Subcutaneous adipose tissue (tissue), 4 donors: ENCODE data around the gene GPR39. TPM values are rescaled to one million over a fixed set of nuclear protein-coding genes. Genes with fewer than 3 reads are reported as not detected.

Experiments
- CTCF ChIP-seq: fragments of 450-650 bp; IDR thresholded peaks from one replicate; pipeline ENCODE4 v1.5.1; 2016; ENCODE audit warnings: low read depth, mild to moderate bottlenecking, control low read depth, antibody characterized with exemption, moderate library complexity
- total RNA-seq, 4 donors: library from RNA; depleted of rRNA; stranded (reverse); fragments of >200 nt; gene quantifications; one replicate each; pipeline ENCODE4 v1.1.0, GENCODE V29; 2016

Gene GPR39
- total RNA-seq, 4 donors from 2014 or later = 0.34 to 1.5 (median 0.66) TPM; not detected in 1

GRCh38 chr2:132589111-132589830 lies 172.7 kb downstream of the GPR39 start:
- no peak for TF ChIP-seq CTCF

GRCh38 chr2:132589966-132590365 lies 173.4 kb downstream of the GPR39 start:
- no peak for TF ChIP-seq CTCF

- no peak for TF ChIP-seq CTCF
These were observed 176.6 kb downstream of the GPR39 start for GRCh38 chr2:132593171-132593570.

GRCh38 chr2:132595186-132595585 lies 178.6 kb downstream of the GPR39 start:
- no peak for TF ChIP-seq CTCF

GRCh38 chr2:132595693-132596092 lies 179.1 kb downstream of the GPR39 start:
- no peak for TF ChIP-seq CTCF

- TF ChIP-seq CTCF = no peak
These were observed 180.6 kb downstream of the GPR39 start for GRCh38 chr2:132597166-132597565.

GRCh38 chr2:132597831-132598230 lies 181.2 kb downstream of the GPR39 start:
- TF ChIP-seq CTCF = no peak
